HepG2 (cell line): ENCODE measurements around the gene PDGFA. TPM values are rescaled to one million over a fixed set of nuclear protein-coding genes. Genes with fewer than 3 reads are reported as not detected.
A peak's percentile ranks its signal among the peaks of the same experiment; 100 is the strongest.

ENCODE experiments used
- ATAC-seq: fragments of 200-7000 bp; cut with Tn5 transposase; 3 replicates; pipeline ENCODE4 v1.9.1; 2020; ENCODE audit warnings: mild to moderate bottlenecking, moderate library complexity
- BruUV-seq: library from RNA; stranded (reverse); fragments of 400-500 nt; replicated peaks from 2 replicates; lab custom pipeline; 2021; lab: Mats Ljungman, UMichigan
- CTCF ChIA-PET: fragments of 300-600 bp; formaldehyde crosslinking; extraction: SDS; loops from one replicate; lab custom pipeline; 2021; ENCODE audit warnings: low total read pairs, inconsistent platforms, low intra/inter-chr PET ratio; lab: Yijun Ruan, JAX
- POLR2A ChIA-PET: fragments of 350-600 bp; sonication (Branson Sonifier 250); formaldehyde crosslinking; loops from one replicate; lab custom pipeline; 2020; ENCODE audit warnings: antibody characterized with exemption, inconsistent platforms; lab: Yijun Ruan, JAX
- DNase-seq: peaks from one replicate; pipeline ENCODE4 v3.0.0-alpha.2; 2015; ENCODE audit warnings: low spot score
- FAIRE-seq: peaks from 3 replicates; lab custom pipeline; 2011; peaks lifted over from hg19 to GRCh38; lab: Jason Lieb, UNC
- H2AFZ ChIP-seq: one replicate; pipeline ENCODE4 v1.6.1; 2011; ENCODE audit warnings: low read length, inconsistent platforms
- H3K27ac ChIP-seq: fragments of 300-600 bp; 3 replicates; pipeline ENCODE4 v1.8.0; 2011; ENCODE audit warnings: mixed run types, mild to moderate bottlenecking, mixed read lengths, low read length, inconsistent platforms; ENCODE audit not compliant: insufficient read depth; ENCODE audit errors: extremely low read length
- H3K27me3 ChIP-seq, 2 experiments: fragments of 200-600 bp in 1 of 2; 2 replicates in 1 of 2; 3 replicates in 1 of 2; pipeline versions ENCODE4 v1.6.0 to v1.8.0; 2011; ENCODE audit warnings: low read length in 2 of 2, mild to moderate bottlenecking in 2 of 2, moderate library complexity in 2 of 2, inconsistent platforms in 1 of 2; ENCODE audit not compliant: insufficient read depth in 2 of 2, control insufficient read depth in 1 of 2
- H3K36me3 ChIP-seq, 2 experiments: fragments of 200-600 bp in 1 of 2; replicated peaks in 1 of 2; 2 replicates in 1 of 2; 3 replicates in 1 of 2; pipeline versions ENCODE4 v1.5.1 to v1.8.0; 2011; ENCODE audit warnings: low read length in 2 of 2, inconsistent platforms in 1 of 2; ENCODE audit not compliant: insufficient read depth in 2 of 2, control insufficient read depth in 1 of 2
- H3K4me1 ChIP-seq: 2 replicates; pipeline ENCODE4 v1.5.1; 2012; ENCODE audit warnings: low read length, inconsistent platforms; ENCODE audit not compliant: insufficient read depth
- H3K4me2 ChIP-seq: 2 replicates; pipeline ENCODE4 v1.6.0; 2011; ENCODE audit warnings: low read depth, low read length, inconsistent platforms
- H3K4me3 ChIP-seq, 3 experiments: fragments of 200-600 bp in 1 of 3; sonication (generic), shearing (Covaris generic) in 1 of 3; replicated peaks in 1 of 3; 2 replicates each; pipeline ENCODE4 v1.5.1; 2011 to 2016; ENCODE audit warnings: low read length in 3 of 3, inconsistent platforms in 2 of 3, low read depth in 2 of 3, mild to moderate bottlenecking in 2 of 3, control low read depth in 1 of 3, mixed read lengths in 1 of 3; ENCODE audit not compliant: insufficient read depth in 1 of 3
- H3K79me2 ChIP-seq: one replicate; pipeline ENCODE4 v1.6.1; 2011; ENCODE audit warnings: low read length, inconsistent platforms; ENCODE audit not compliant: insufficient read depth
- H3K9ac ChIP-seq: 2 replicates; pipeline ENCODE4 v1.6.0; 2011; ENCODE audit warnings: mild to moderate bottlenecking, low read depth, low read length, inconsistent platforms; ENCODE audit not compliant: insufficient read depth
- H3K9me3 ChIP-seq: 2 replicates; pipeline ENCODE4 v1.5.1; 2012; ENCODE audit warnings: mild to moderate bottlenecking, low read length
- H4K20me1 ChIP-seq: 2 replicates; pipeline ENCODE4 v1.6.0; 2011; ENCODE audit warnings: inconsistent platforms, mild to moderate bottlenecking, low read length, moderate library complexity; ENCODE audit not compliant: insufficient read depth
- DR1 ChIP-seq: sonication (generic); formaldehyde crosslinking; IDR thresholded peaks from 2 replicates; pipeline ENCODE4 v1.8.0; 2021; ENCODE audit warnings: mild to moderate bottlenecking, missing genetic modification reagents, inconsistent platforms
- MIER2 ChIP-seq: IDR thresholded peaks from 2 replicates; pipeline ENCODE4 v1.6.1; 2016; ENCODE audit warnings: missing biosample characterization, missing genetic modification reagents
- ONECUT2 ChIP-seq: sonication (generic); formaldehyde crosslinking; IDR thresholded peaks from 2 replicates; pipeline ENCODE4 v1.4.0; 2020; ENCODE audit warnings: missing genetic modification reagents
- PRDM15 ChIP-seq: sonication (generic); formaldehyde crosslinking; IDR thresholded peaks from 2 replicates; pipeline ENCODE4 v1.4.0; 2020; ENCODE audit warnings: missing genetic modification reagents
- ZBTB4 ChIP-seq: sonication (generic); formaldehyde crosslinking; IDR thresholded peaks from 2 replicates; pipeline ENCODE4 v1.4.0; 2020; ENCODE audit warnings: missing genetic modification reagents, mild to moderate bottlenecking, borderline replicate concordance
- ZFP90 ChIP-seq: sonication (generic); formaldehyde crosslinking; IDR thresholded peaks from 2 replicates; pipeline ENCODE4 v1.8.0; 2022; ENCODE audit warnings: missing genetic modification reagents, mild to moderate bottlenecking, inconsistent platforms, borderline replicate concordance
- ZMYM2 ChIP-seq: sonication (generic); formaldehyde crosslinking; IDR thresholded peaks from 2 replicates; pipeline ENCODE4 v1.8.0; 2022; ENCODE audit warnings: mild to moderate bottlenecking, missing genetic modification reagents
- ZNF281 ChIP-seq: sonication (generic); formaldehyde crosslinking; IDR thresholded peaks from 2 replicates; pipeline ENCODE4 v1.4.0; 2020; ENCODE audit warnings: missing genetic modification reagents, borderline replicate concordance
- ZNF451 ChIP-seq: sonication (generic); formaldehyde crosslinking; IDR thresholded peaks from 2 replicates; pipeline ENCODE4 v1.5.0; 2020; ENCODE audit warnings: mild to moderate bottlenecking, missing genetic modification reagents
- ZNF589 ChIP-seq: sonication (generic); formaldehyde crosslinking; conservative IDR thresholded peaks from 2 replicates; pipeline ENCODE4 v1.8.0; 2022; ENCODE audit warnings: mild to moderate bottlenecking, moderate library complexity, missing genetic modification reagents
- ZNF782 ChIP-seq: sonication (generic); formaldehyde crosslinking; IDR thresholded peaks from 2 replicates; pipeline ENCODE4 v1.4.0; 2020; ENCODE audit warnings: missing genetic modification reagents, mild to moderate bottlenecking, borderline replicate concordance
- WGBS: methylation state at CpG from one replicate; pipeline ENCODE4 v1.1.6; 2017; ENCODE audit warnings: low lambda C conversion rate; 5-methylcytosine and 5-hydroxymethylcytosine counted together
- in situ Hi-C: cut with HindIII; loops from 2 replicates; pipeline ENCODE4 v1.10.0; 2017; ENCODE audit warnings: low pct_unique_long_range_greater_than_20kb; ENCODE audit not compliant: extremely low pct_ligation_motif_present
- intact Hi-C: fragments of 100-400 bp; cut with micrococcal nuclease; formaldehyde crosslinking; loops from one replicate; pipeline ENCODE4 v1.10.0; 2022; ENCODE audit not compliant: unreplicated experiment
- polyA plus RNA-seq, 8 experiments: library from polyadenylated mRNA; depleted of rRNA in 3 of 8; stranded (reverse) in 7 of 8; unstranded in 1 of 8; fragments of >200 nt; fragmentation: Illumina TruSeq in 4 of 8; extraction: Trizol in 4 of 8; gene quantifications; 2 replicates each; pipeline versions ENCODE4 v1.2.1 to v1.2.3, GENCODE V29; 2011 to 2016; ENCODE audit warnings: low read depth in 4 of 8, missing spikeins in 1 of 8, mixed read lengths in 1 of 8; ENCODE audit not compliant: insufficient read depth in 1 of 8
- total RNA-seq, 5 experiments: library from RNA; depleted of rRNA; stranded (reverse); fragments of >200 nt; fragmentation: Illumina TruSeq; extraction: Trizol; gene quantifications; 2 replicates each; pipeline ENCODE4 v1.2.3, GENCODE V29; 2016; ENCODE audit warnings: low read depth in 1 of 5

Gene PDGFA
- total and polyA plus RNA-seq, 2 of the 13 experiments (the other 11 are each of a cell fraction or from before 2014, with no cell fraction given): 1.5 to 3.4 TPM

GRCh38 chr7:490461-491291 is 29.0 kb downstream of the PDGFA start:
- POLR2A ChIA-PET: interaction anchor here (0.9 to 1.3 kb wide), 2 partner anchors 13 to 18 kb away, joined by 3 to 5 read pairs; no protein-coding TSS in a partner anchor
- CTCF ChIA-PET: no interaction called here
- Histone ChIP-seq H3K27me3 (peaks cover 2 to 5% of the 10 kb centered on the region in 2 experiments; a peak in 2 of 5 replicates), H3K27ac (no peak overlapping the region), H3K4me2 (peak overlapping the region; percentile 65), H4K20me1 (no peaks in the 10 kb centered on the region), H3K9me3 (no peaks in the 10 kb centered on the region), H3K79me2 (no peaks in the 10 kb centered on the region), H3K36me3 (no peaks in the 10 kb centered on the region), H3K9ac (0 out of 2 replicates have a peak overlapping the region, but pooled peaks have one; percentile 6), H3K4me3 (peak overlapping the region in 1 of 3 experiments; percentile 57; a peak in 1 of 6 replicates), H3K4me1 (peaks cover 56% of the 10 kb centered on the region), H2AFZ (no peak overlapping the region)
- DNase-seq (no peak), ATAC-seq (peak; percentile 8; the same call in 2 of the 3 replicates), FAIRE-seq (no peak)
- BruUV-seq: no TSS peak
- in situ Hi-C loops: no loop called here
- 53% methylated on average over 10 of the region's 18 CpGs for WGBS
- intact Hi-C loops: no loop called here
- no peak for TF ChIP-seq ZBTB4 (CRISPR knock-in tag)
- no peak for TF ChIP-seq ZNF281 (CRISPR knock-in tag)
- no peak for TF ChIP-seq ZNF589 (CRISPR knock-in tag)
- TF ChIP-seq ZFP90 (CRISPR knock-in tag): no peak
- no peak for TF ChIP-seq PRDM15 (CRISPR knock-in tag)
- TF ChIP-seq ZNF451 (CRISPR knock-in tag): no peak
- no peak for TF ChIP-seq DR1 (CRISPR knock-in tag)
- no peak for TF ChIP-seq ZNF782
- no peak for TF ChIP-seq MIER2 (CRISPR knock-in tag)
- TF ChIP-seq ZMYM2 (CRISPR knock-in tag): no peak
- TF ChIP-seq ONECUT2 (CRISPR knock-in tag): no peak
